Fibroblast of villous mesenchyme (primary cell): ENCODE data around the gene TACO1. TPM values are rescaled to one million over a fixed set of nuclear protein-coding genes. Genes with fewer than 3 reads are reported as not detected.

Experiments used
- DNase-seq: peaks from one replicate; pipeline ENCODE4 v3.0.0-alpha.2; 2010; ENCODE audit warnings: low read depth
- H3K4me3 ChIP-seq: 2 replicates; pipeline ENCODE4 v1.5.1; 2011; ENCODE audit warnings: low read depth, mild to moderate bottlenecking, low read length
- CTCF ChIP-seq: IDR thresholded peaks from 2 replicates; pipeline ENCODE4 v1.5.1; 2012; ENCODE audit warnings: low read depth, mild to moderate bottlenecking, low read length; ENCODE audit not compliant: insufficient read depth
- total RNA-seq: library from RNA; depleted of rRNA; stranded (reverse); fragments of >200 nt; gene quantifications from 2 replicates; pipeline ENCODE4 v1.2.3, GENCODE V29; 2012

The TACO1 gene
- total RNA-seq, 1 donor = 24.6 TPM

DNA sequence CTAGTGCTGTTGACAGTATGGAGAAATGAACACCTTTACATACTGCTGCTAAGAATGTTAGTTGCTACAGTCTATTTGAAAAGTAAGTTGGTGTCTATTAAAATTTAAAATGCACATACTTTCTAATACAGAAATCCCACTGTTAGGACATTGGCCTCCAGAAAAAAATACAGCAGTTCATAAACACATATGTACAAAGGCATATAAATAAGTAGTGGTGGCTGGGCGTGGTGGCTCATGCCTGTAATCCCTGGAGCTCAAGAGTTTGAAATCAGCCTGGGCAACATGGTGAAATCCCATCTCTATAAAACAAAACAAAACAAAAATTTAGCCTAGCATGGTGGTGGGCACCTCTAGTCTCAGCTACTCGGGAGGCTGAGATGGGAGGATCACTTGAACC is 37.4 kb upstream of the TACO1 start:
- TF ChIP-seq CTCF = no peak
- H3K4me3 ChIP-seq = no peak overlapping the region
- DNase-seq = no peak

GRCh38 chr17:63564562-63564961 is 36.1 kb upstream of the TACO1 start:
- H3K4me3 ChIP-seq = no peak overlapping the region
- DNase-seq = no peak
- no peak for TF ChIP-seq CTCF

DNA sequence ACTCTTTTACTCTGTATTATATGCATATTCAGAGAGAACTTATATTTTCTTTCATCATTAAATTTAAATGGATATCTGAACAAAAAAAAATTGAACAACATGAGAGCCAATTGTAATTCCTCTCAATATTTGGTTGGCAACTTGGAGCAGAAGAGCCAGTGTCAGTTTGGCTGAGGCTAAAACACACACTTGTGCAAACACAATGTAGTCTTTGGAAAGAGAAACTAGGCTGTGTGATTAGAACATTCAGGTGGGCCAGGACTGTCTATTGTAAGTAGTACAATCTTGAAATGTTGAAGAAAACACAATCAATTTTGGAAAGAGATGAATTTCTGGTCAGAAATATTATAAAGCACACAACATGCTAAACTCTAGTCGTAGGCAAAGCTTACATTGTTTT is 33.5 kb upstream of the TACO1 start:
- no peak overlapping the region for H3K4me3 ChIP-seq
- no peak for DNase-seq
- no peak for TF ChIP-seq CTCF

GRCh38 chr17:63568563-63568962 is 32.1 kb upstream of the TACO1 start:
- H3K4me3 ChIP-seq = no peak overlapping the region
- no peak for DNase-seq

DNA sequence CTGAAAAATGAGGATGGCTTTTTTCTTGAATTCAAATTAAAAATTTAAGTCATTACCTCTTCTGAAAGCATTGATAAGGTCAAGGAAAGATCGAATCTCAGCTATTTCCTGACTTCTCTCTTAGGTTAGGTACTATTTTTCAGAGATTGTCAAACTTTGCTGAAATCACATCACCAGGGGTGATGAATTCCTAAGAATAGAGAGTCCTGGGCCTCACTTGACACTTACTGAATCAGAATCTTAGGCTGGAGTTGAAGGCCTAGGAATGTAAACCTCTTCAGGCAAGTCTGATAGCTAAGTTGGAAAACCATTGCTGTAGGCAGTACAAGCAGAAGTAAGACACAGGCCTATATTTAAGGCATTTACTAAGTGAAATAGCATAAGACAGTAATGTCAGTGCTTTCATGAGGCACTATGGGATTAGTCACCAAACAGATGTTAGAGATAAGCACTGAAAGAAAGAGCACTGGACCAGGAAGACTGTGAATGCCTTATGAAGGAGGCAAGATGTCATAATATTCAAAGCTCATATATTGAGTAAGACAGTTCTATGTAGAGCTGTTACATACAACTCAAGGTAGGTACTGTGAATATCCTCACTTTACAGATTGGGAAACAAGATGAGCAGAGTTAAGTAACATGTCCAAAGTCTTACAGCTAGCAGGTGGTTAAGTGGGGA is 28.9 kb upstream of the TACO1 start:
- peak; percentile 78 for DNase-seq
- no peak for TF ChIP-seq CTCF
- H3K4me3 ChIP-seq = no peak overlapping the region

More at GRCh38 chr17:63568563-63568962, 32.1 kb upstream of the TACO1 start:
- TF ChIP-seq CTCF = no peak

DNA sequence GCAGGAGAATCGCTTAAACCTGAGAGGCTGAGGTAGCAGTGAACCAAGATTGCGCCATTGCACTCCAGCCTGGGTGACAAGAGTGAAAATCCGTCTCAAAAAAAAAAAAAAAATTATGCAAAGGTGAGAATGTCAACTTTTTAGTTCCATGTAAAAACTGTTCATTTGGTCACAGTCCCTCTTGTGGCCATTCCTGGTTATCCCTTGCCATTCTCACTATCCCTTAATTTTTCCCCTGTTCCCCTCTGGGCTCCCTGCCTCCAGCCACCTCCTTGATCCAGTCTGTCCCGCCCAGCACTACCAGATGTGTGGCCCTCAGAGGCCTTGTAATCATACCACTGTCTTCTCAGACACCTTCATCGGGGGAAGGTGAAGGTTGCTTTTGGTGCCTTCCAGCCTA is 27.1 kb upstream of the TACO1 start:
- TF ChIP-seq CTCF = peak; percentile 43
- DNase-seq = no peak
- no peak overlapping the region for H3K4me3 ChIP-seq
